ENCODE results near the gene HNF1B.

The HNF1B gene

GRCh38 chr17:37744961-37745800 lies at the start of gene HNF1B:
Gene HNF1B (minus strand): TSS chr17:37745059. CDS start chr17:37744884, 175 bp downstream.
- peak; percentile 80 for DNase-seq (ENCODE audit: low spot score)
- in situ Hi-C loops (cut with MboI; ENCODE audit: low sequenced_read_pairs, unreplicated experiment): no loop called here
- TF ChIP-seq CTCF (IDR thresholded peaks at IDR 0.05; ENCODE audit: borderline replicate concordance, control extremely low read depth, extremely low read depth, insufficient read depth, missing control alignments): no peak

GRCh38 chr17:37792787-37793186 lies 47.9 kb upstream of the HNF1B start:
- no peak for DNase-seq (ENCODE audit: low spot score)
- no peak for TF ChIP-seq CTCF (IDR thresholded peaks at IDR 0.05; ENCODE audit: borderline replicate concordance, control extremely low read depth, extremely low read depth, insufficient read depth, missing control alignments)
- in situ Hi-C loops (cut with MboI; ENCODE audit: low sequenced_read_pairs, unreplicated experiment): loop anchor here (5.0 to 10.0 kb wide), 2 partner anchors 90 to 158 kb away; no protein-coding TSS in a partner anchor

GRCh38 chr17:37791447-37792399 lies 46.9 kb upstream of the HNF1B start:
- in situ Hi-C loops (cut with MboI; ENCODE audit: low sequenced_read_pairs, unreplicated experiment): loop anchor here (5.0 to 10.0 kb wide), 2 partner anchors 89 to 157 kb away; no protein-coding TSS in a partner anchor
- peak; percentile 62 for TF ChIP-seq CTCF (IDR thresholded peaks at IDR 0.05; ENCODE audit: borderline replicate concordance, control extremely low read depth, extremely low read depth, insufficient read depth, missing control alignments)
- DNase-seq (ENCODE audit: low spot score): peak; percentile 74

GRCh38 chr17:37789771-37790541 lies 45.1 kb upstream of the HNF1B start:
- no peak for TF ChIP-seq CTCF (IDR thresholded peaks at IDR 0.05; ENCODE audit: borderline replicate concordance, control extremely low read depth, extremely low read depth, insufficient read depth, missing control alignments)
- no peak for DNase-seq (ENCODE audit: low spot score)
- in situ Hi-C loops (cut with MboI; ENCODE audit: low sequenced_read_pairs, unreplicated experiment): loop anchor here (5.0 to 10.0 kb wide), 2 partner anchors 88 to 155 kb away; no protein-coding TSS in a partner anchor

- DNase-seq (ENCODE audit: low spot score): no peak
- no peak for TF ChIP-seq CTCF (IDR thresholded peaks at IDR 0.05; ENCODE audit: borderline replicate concordance, control extremely low read depth, extremely low read depth, insufficient read depth, missing control alignments)
- in situ Hi-C loops (cut with MboI; ENCODE audit: low sequenced_read_pairs, unreplicated experiment): no loop called here
Measured at GRCh38 chr17:37789021-37789565, 44.2 kb upstream of the HNF1B start.
